Dermis blood vessel endothelial cell (primary cell): ENCODE results near the gene ATF6. TPM values are rescaled to one million over a fixed set of nuclear protein-coding genes. Genes with fewer than 3 reads are reported as not detected.

Source experiments
- DNase-seq: peaks from one replicate; pipeline ENCODE4 v3.0.0; 2010
- total RNA-seq: library from RNA; depleted of rRNA; stranded (reverse); fragments of >200 nt; gene quantifications from 2 replicates; pipeline ENCODE4 v1.2.3, GENCODE V29; 2014

The ATF6 gene
- total RNA-seq, 1 donor from 2014 or later, result 65.0 TPM

DNA sequence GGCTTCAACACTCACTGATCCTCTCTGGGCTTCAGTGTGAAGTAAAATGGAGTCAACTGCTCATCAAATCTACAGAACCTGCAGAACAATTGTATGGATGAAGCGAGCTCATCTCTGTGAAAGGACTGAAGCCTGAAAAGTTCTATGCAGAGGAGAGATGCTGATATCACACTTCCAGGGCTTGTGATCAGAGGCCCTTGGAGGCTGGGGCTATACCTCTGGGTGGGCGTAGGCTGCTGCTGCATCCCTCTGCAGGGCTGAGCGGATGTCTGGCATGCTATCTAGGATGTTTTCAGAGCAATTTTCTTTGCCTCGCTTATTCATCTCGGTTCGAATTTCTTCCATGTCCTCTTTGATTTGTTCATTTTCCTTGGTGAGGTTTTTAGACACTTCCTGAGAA lies 240.0 kb downstream of the ATF6 start:
- DNase-seq, result no peak

DNA sequence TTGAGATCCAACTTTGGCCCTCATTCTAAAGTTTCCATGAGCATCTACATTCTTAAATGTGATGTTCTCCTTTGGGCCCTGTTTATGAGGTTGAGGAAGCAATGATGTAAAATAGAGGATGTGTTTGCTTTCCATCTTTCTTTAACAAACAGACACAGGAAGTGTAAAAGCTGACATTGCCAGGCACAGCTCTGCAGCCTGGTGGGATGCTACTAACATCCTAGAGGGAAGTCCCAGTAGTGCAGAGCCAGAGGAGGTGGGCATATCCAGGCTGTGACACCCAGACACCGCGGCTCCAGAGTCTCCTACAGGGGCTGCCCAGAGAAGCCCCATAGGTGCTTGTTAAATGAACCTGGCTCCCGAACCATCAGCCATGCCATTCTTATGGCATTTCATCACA lies 241.3 kb downstream of the ATF6 start:
- DNase-seq, result no peak

GRCh38 chr1:162008799-162009198 lies 242.7 kb downstream of the ATF6 start:
- no peak for DNase-seq

GRCh38 chr1:162009501-162010174 lies 243.5 kb downstream of the ATF6 start:
- DNase-seq, result no peak

DNA sequence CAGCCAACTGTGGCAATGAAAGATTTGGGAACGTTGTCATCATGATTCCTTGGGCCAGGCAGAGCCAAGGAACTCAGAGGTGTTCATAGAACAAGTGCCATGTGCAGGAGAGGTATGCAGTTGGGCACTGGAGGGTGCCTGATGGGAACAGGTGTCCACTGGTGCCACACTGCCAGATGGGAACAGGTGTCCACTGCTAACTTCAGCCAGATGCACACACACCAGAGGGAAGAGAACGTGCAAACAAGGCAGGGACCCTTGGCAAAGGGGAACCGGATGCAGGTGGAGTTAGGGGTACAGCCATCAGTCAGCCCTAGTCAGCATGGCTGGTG lies 244.0 kb downstream of the ATF6 start:
- DNase-seq, result no peak

DNA sequence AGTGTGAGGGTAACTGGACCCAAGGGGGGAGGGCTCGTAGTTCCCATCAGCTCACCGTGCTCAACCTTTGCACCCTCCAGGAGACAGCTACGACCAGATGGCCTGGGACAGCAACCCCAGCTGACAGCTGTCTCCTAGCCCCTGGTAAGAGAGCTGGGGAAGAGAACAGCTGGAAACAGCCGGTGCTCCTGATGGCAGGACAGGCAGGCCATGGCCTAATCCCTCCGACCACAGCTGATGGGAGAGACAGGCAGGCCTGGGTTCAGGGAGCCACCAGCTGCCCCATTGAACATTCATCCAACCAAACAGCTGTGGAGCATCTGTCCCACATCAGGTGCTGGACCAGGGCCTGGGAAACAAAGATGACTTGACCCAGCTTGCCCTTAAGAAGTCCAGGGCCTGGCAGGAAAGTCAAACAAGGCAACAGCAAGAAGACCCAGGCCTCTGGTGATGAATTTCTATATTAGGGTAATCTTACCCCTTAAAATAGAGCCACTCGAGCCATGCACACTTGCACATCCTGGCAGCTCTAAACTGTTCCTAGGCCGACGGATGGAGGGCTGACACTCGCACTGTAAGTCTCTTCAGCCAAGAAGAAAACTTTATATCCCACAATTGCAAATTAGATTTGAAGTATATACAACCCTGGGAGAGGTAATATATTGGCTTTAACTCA lies 245.4 kb downstream of the ATF6 start:
- no peak for DNase-seq

DNA sequence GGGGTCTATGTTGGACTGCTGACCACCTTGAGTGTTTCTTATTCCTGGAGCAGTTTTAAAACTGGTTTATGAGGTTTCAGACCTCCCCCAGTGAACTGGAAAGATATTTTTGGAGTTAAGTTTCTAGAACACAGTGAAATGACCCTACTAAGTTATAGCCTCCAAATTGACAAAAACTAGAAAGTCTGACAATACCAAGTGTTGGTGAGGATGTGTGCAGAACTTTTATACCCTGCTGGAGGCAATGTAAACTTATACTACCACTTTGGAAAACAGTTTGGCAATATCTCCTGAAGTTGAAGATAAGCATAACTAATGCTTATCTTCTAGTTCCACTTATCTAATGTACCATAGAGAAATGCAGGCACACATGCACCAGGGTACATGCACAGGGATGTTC lies 247.2 kb downstream of the ATF6 start:
- no peak for DNase-seq

Other genes starting within 250 kb of the ATF6 start
- 0.17 and 0.42 TPM in 2 replicates for gene HSPA6, start 241.8 kb upstream of the ATF6 start, total RNA-seq
- gene FCGR3A, start 216.5 kb upstream of the ATF6 start, total RNA-seq, result not detected in 2 replicates
- gene FCGR3B, start 135.1 kb upstream of the ATF6 start, total RNA-seq, result not detected in 2 replicates
- not detected in 2 replicates for gene FCGR2B, start 103.2 kb upstream of the ATF6 start, total RNA-seq
- gene FCRLA, start 59.1 kb upstream of the ATF6 start, total RNA-seq, result 0.17 TPM in 1 of 2 replicates, not detected in the other
- gene FCRLB, start 44.8 kb upstream of the ATF6 start, total RNA-seq, result 0.51 and 0.56 TPM in 2 replicates
- gene DUSP12, start 16.5 kb upstream of the ATF6 start, total RNA-seq, result 25.4 and 41.0 TPM in 2 replicates